H1 (cell line): Measurements from ENCODE around the gene FAIM2. TPM values are rescaled to one million over a fixed set of nuclear protein-coding genes. Genes with fewer than 3 reads are reported as not detected.
A peak's percentile ranks its signal among the peaks of the same experiment; 100 is the strongest.

Experiments
- CTCF ChIA-PET: fragments of 300-600 bp; sonication (Branson Sonifier 250); formaldehyde crosslinking; loops from one replicate; lab custom pipeline; 2021; ENCODE audit not compliant: partially characterized antibody; lab: Charles Lee
- POLR2A ChIA-PET: fragments of 300-600 bp; sonication (Branson Sonifier 250); formaldehyde crosslinking; loops from one replicate; lab custom pipeline; 2021; ENCODE audit warnings: inconsistent platforms; ENCODE audit not compliant: partially characterized antibody; lab: Charles Lee
- DNase-seq, 2 experiments: peaks; one replicate each; pipeline versions ENCODE4 v3.0.0 to v3.0.0-alpha.2; 2010 to 2022; ENCODE audit warnings: low spot score in 2 of 2, low read depth in 1 of 2, mixed read lengths in 1 of 2
- FAIRE-seq: peaks from 2 replicates; lab custom pipeline; 2011; peaks lifted over from hg19 to GRCh38; lab: Jason Lieb, UNC
- H2AFZ ChIP-seq: 2 replicates; pipeline ENCODE4 v1.8.1; 2012; ENCODE audit warnings: low read length, inconsistent platforms
- H2AK5ac ChIP-seq: 2 replicates; pipeline ENCODE4 v1.6.1; 2013; ENCODE audit warnings: low read depth, low read length
- H2BK120ac ChIP-seq: replicated peaks from 2 replicates; pipeline ENCODE3; 2013; ENCODE audit warnings: low read depth, low read length, inconsistent platforms
- H2BK12ac ChIP-seq: 2 replicates; pipeline ENCODE4 v1.6.1; 2013; ENCODE audit warnings: low read depth, low read length
- H2BK15ac ChIP-seq: 2 replicates; pipeline ENCODE4 v1.6.1; 2013; ENCODE audit warnings: low read length
- H2BK20ac ChIP-seq: 2 replicates; pipeline ENCODE4 v1.6.1; 2013; ENCODE audit warnings: low read length
- H2BK5ac ChIP-seq: 2 replicates; pipeline ENCODE4 v1.6.1; 2013; ENCODE audit warnings: low read depth, low read length
- H3K14ac ChIP-seq: 2 replicates; pipeline ENCODE4 v1.6.1; 2013; ENCODE audit warnings: inconsistent platforms; ENCODE audit not compliant: insufficient read length
- H3K18ac ChIP-seq: 2 replicates; pipeline ENCODE4 v1.6.1; 2013; ENCODE audit warnings: low read length; ENCODE audit errors: extremely low read depth
- H3K23ac ChIP-seq: 2 replicates; pipeline ENCODE4 v1.6.1; 2013; ENCODE audit warnings: inconsistent platforms; ENCODE audit not compliant: insufficient read length
- H3K23me2 ChIP-seq: 2 replicates; pipeline ENCODE4 v1.6.1; 2013; ENCODE audit warnings: low read depth, low read length
- H3K27ac ChIP-seq: 2 replicates; pipeline ENCODE4 v1.6.1; 2011; ENCODE audit warnings: low read depth, low read length, inconsistent platforms
- H3K27me3 ChIP-seq, 4 experiments: replicated peaks in 1 of 4; 1 replicate in 1 of 4; 2 replicates in 3 of 4; pipeline versions ENCODE4 v1.6.1 to v1.8.1; 2011 to 2013; ENCODE audit warnings: low read length in 3 of 4, mild to moderate bottlenecking in 3 of 4, inconsistent platforms in 2 of 4, mixed read lengths in 2 of 4, moderate library complexity in 1 of 4; ENCODE audit not compliant: control insufficient read depth in 3 of 4, insufficient read depth in 3 of 4; ENCODE audit errors: extremely low read depth in 1 of 4
- H3K36me3 ChIP-seq, 4 experiments: 2 replicates each; pipeline versions ENCODE4 v1.6.1 to v1.8.1; 2011 to 2013; ENCODE audit warnings: mild to moderate bottlenecking in 4 of 4, low read length in 3 of 4, moderate library complexity in 2 of 4, control low read depth in 1 of 4, inconsistent platforms in 1 of 4; ENCODE audit not compliant: insufficient read depth in 4 of 4, control insufficient read depth in 2 of 4
- H3K4ac ChIP-seq: replicated peaks from 2 replicates; pipeline ENCODE3; 2013; ENCODE audit warnings: low read length, low read depth, mixed read lengths, inconsistent platforms; ENCODE audit not compliant: insufficient read length
- H3K4me1 ChIP-seq, 4 experiments: replicated peaks in 1 of 4; 1 replicate in 1 of 4; 2 replicates in 3 of 4; pipeline versions ENCODE4 v1.6.1 to v1.8.1; 2011 to 2013; ENCODE audit warnings: low read length in 3 of 4, inconsistent platforms in 2 of 4, mixed read lengths in 1 of 4; ENCODE audit not compliant: insufficient read depth in 4 of 4, control insufficient read depth in 3 of 4
- H3K4me2 ChIP-seq, 2 experiments: 2 replicates each; pipeline versions ENCODE4 v1.6.1 to v1.8.1; 2011 to 2013; ENCODE audit warnings: low read depth in 2 of 2, low read length in 2 of 2, control low read depth in 1 of 2, inconsistent platforms in 1 of 2, mild to moderate bottlenecking in 1 of 2; ENCODE audit not compliant: insufficient read depth in 1 of 2
- H3K4me3 ChIP-seq, 4 experiments: fragments of 200-600, 300-600 bp in 1 of 4; sonication (generic), shearing (Covaris generic), sonication (Bioruptor Twin) in 1 of 4; 2 replicates each; pipeline versions ENCODE4 v1.5.1 to v1.8.1; 2011 to 2016; ENCODE audit warnings: low read length in 4 of 4, low read depth in 3 of 4, control low read depth in 2 of 4, inconsistent platforms in 2 of 4, mild to moderate bottlenecking in 2 of 4, mixed read lengths in 1 of 4, moderate library complexity in 1 of 4; ENCODE audit not compliant: insufficient read depth in 2 of 4; ENCODE audit errors: extremely low read depth in 1 of 4
- H3K56ac ChIP-seq: replicated peaks from 2 replicates; pipeline ENCODE3; 2013; ENCODE audit warnings: low read depth, mild to moderate bottlenecking, mixed read lengths, low read length, inconsistent platforms; ENCODE audit not compliant: insufficient read length
- H3K79me1 ChIP-seq: 2 replicates; pipeline ENCODE4 v1.6.1; 2013; ENCODE audit warnings: low read depth, low read length, control low read depth
- H3K79me2 ChIP-seq, 2 experiments: 2 replicates each; pipeline versions ENCODE4 v1.6.1 to v1.8.1; 2012 to 2013; ENCODE audit warnings: low read length in 2 of 2, mild to moderate bottlenecking in 2 of 2, inconsistent platforms in 1 of 2; ENCODE audit not compliant: insufficient read depth in 2 of 2, control insufficient read depth in 1 of 2
- H3K9ac ChIP-seq, 4 experiments: replicated peaks in 1 of 4; 1 replicate in 1 of 4; 2 replicates in 3 of 4; pipeline versions ENCODE4 v1.6.1 to v1.8.1; 2011 to 2013; ENCODE audit warnings: low read depth in 3 of 4, low read length in 3 of 4, control low read depth in 2 of 4, mild to moderate bottlenecking in 2 of 4, moderate library complexity in 2 of 4, inconsistent platforms in 1 of 4; ENCODE audit errors: extremely low read depth in 1 of 4
- H3K9me3 ChIP-seq, 2 experiments: 2 replicates each; pipeline versions ENCODE4 v1.6.1 to v1.8.1; 2012 to 2013; ENCODE audit warnings: mild to moderate bottlenecking in 2 of 2, moderate library complexity in 2 of 2, control low read depth in 1 of 2, inconsistent platforms in 1 of 2, low read depth in 1 of 2, low read length in 1 of 2, mixed read lengths in 1 of 2; ENCODE audit not compliant: insufficient read depth in 2 of 2
- H4K20me1 ChIP-seq, 2 experiments: replicated peaks in 1 of 2; 2 replicates each; pipeline versions ENCODE3 to v1.8.1; 2011 to 2013; ENCODE audit warnings: inconsistent platforms in 2 of 2, low read length in 2 of 2, mild to moderate bottlenecking in 1 of 2; ENCODE audit not compliant: insufficient read depth in 2 of 2, control insufficient read depth in 1 of 2
- H4K5ac ChIP-seq: 2 replicates; pipeline ENCODE4 v1.6.1; 2013; ENCODE audit warnings: low read length, low read depth, mixed read lengths, inconsistent platforms; ENCODE audit not compliant: insufficient read length
- H4K8ac ChIP-seq: 2 replicates; pipeline ENCODE4 v1.8.0; 2013; ENCODE audit warnings: mild to moderate bottlenecking, moderate library complexity, low read length, inconsistent platforms; ENCODE audit not compliant: insufficient read depth; ENCODE audit errors: extremely low read depth
- H4K91ac ChIP-seq: replicated peaks from 2 replicates; pipeline ENCODE3; 2013; ENCODE audit warnings: low read length, mixed read lengths, inconsistent platforms; ENCODE audit not compliant: insufficient read length
- BRCA1 ChIP-seq: IDR thresholded peaks from 2 replicates; pipeline ENCODE4 v1.6.1; 2012; ENCODE audit warnings: low read depth, low read length, improper control_type of control experiment
- FOSL1 ChIP-seq: IDR thresholded peaks from 2 replicates; pipeline ENCODE4 v1.6.1; 2011; ENCODE audit warnings: mild to moderate bottlenecking, low read depth, low read length, moderate library complexity; ENCODE audit not compliant: insufficient read depth
- JUND ChIP-seq: IDR thresholded peaks from 2 replicates; pipeline ENCODE4 v1.6.1; 2011; ENCODE audit warnings: mild to moderate bottlenecking, improper control_type of control experiment, low read length
- RAD21 ChIP-seq, 2 experiments: IDR thresholded peaks in 1 of 2; conservative IDR thresholded peaks in 1 of 2; 2 replicates each; pipeline ENCODE4 v1.6.1; 2011; ENCODE audit warnings: low read depth in 2 of 2, low read length in 2 of 2, improper control_type of control experiment in 1 of 2, inconsistent platforms in 1 of 2, mild to moderate bottlenecking in 1 of 2, moderate library complexity in 1 of 2
- SIX5 ChIP-seq: IDR thresholded peaks from 2 replicates; pipeline ENCODE4 v1.6.1; 2011; ENCODE audit warnings: mild to moderate bottlenecking, low read depth, low read length
- WGBS, 2 experiments: shearing (Covaris generic) in 1 of 2; methylation state at CpG; one replicate each; pipeline versions ENCODE4 v1.1.6 to v1.1.7; 2013 to 2015; ENCODE audit warnings: low lambda C conversion rate in 2 of 2, mixed read lengths in 2 of 2, inconsistent platforms in 1 of 2, low coverage in 1 of 2, missing lambda C conversion rate in 1 of 2; ENCODE audit not compliant: insufficient replicate concordance in 2 of 2, insufficient coverage in 1 of 2, insufficient read length in 1 of 2; ENCODE audit errors: extremely low coverage in 1 of 2, missing lambda C conversion rate in 1 of 2; 5-methylcytosine and 5-hydroxymethylcytosine counted together
- polyA plus RNA-seq, 7 experiments: library from polyadenylated mRNA; depleted of rRNA in 3 of 7; stranded (reverse) in 5 of 7; unstranded in 2 of 7; fragments of >200 nt in 5 of 7; fragments of 200-250 nt in 2 of 7; gene quantifications; 1 replicate in 5 of 7; 2 replicates in 1 of 7; 4 replicates in 1 of 7; pipeline versions ENCODE4 v1.2.1 to v1.2.3, GENCODE V29; 2011 to 2013; ENCODE audit warnings: missing spikeins in 2 of 7, mixed read lengths in 2 of 7
- total RNA-seq: library from RNA; stranded (reverse); fragmentation: NEBNext Ultra II Directional; extraction: Animal tissue kit (Norgen Biotek cat#: 25700); gene quantifications from 2 replicates; pipeline ENCODE4 v1.2.1, GENCODE V29; 2021
- TF ChIP-seq, protein P1 (sequence below), 3 experiments: IDR thresholded peaks; 1 replicate in 2 of 3; 2 replicates in 1 of 3; pipeline versions ENCODE4 v1.5.1 to v1.6.1; 2011; ENCODE audit warnings: low read length in 3 of 3, mild to moderate bottlenecking in 3 of 3, inconsistent platforms in 2 of 3, low read depth in 1 of 3, moderate library complexity in 1 of 3; ENCODE audit not compliant: insufficient read depth in 1 of 3; ENCODE audit errors: control extremely low read depth in 1 of 3
- TF ChIP-seq, protein P2 (sequence below): IDR thresholded peaks from 2 replicates; pipeline ENCODE4 v1.6.1; 2012; ENCODE audit warnings: inconsistent platforms

The FAIM2 gene
- total and polyA plus RNA-seq, 2 of the 8 experiments (the other 6 are each of a cell fraction or from before 2014, with no cell fraction given) = 0.89 to 1.3 TPM

DNA sequence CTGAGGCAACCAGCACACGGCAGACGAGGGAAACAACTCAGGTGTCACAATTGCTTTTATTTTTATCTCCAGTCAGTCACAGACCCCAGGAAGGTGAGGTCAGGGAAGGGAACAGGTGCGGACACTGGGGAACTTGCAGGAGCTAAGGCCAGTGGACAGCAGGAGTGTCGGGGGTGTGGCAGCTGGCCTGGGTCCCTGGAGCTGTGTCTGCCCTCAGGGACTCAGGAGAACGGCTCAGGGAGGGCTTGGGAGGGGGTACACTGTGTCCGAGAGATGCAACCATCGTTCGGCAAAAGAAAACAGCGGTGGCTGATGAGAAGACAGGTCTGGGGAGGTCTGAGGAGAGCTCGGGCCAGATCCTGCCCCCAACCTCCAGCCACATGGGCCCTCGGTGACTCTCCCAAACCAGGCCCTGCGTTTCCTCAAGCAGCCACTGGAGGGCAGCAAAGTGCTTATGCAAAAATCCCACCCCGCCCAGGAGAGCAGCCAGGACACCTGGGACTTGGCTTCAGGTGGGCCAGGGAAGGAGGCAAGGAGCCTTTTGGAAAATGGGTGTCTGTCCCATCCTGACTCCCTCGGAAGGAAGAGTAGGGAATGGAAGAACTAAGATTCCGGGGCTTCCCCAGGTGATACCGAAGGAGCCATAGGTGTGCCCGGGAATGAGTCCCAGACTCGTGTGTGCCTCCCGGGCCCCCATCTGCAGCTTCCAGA lies 36.7 kb downstream of the FAIM2 start:
- Histone ChIP-seq H2BK120ac (no peak overlapping the region), H3K14ac (no peak overlapping the region), H3K4me3 (no peak overlapping the region), H3K23me2 (no peaks in the 10 kb centered on the region), H3K36me3 (no peaks in the 10 kb centered on the region), H2AK5ac (no peak overlapping the region), H4K8ac (peak overlapping the region; percentile 40; the same call in 1 of the 2 replicates), H4K20me1 (no peaks in the 10 kb centered on the region), H3K18ac (no peak overlapping the region), H3K79me1 (no peaks in the 10 kb centered on the region), H2BK15ac (peak overlapping the region; percentile 65; the same call in 1 of the 2 replicates), H4K91ac (no peak overlapping the region), H3K79me2 (no peaks in the 10 kb centered on the region), H3K9me3 (no peaks in the 10 kb centered on the region), H2BK5ac (no peak overlapping the region), H3K23ac (no peak overlapping the region), H3K4me2 (no peak overlapping the region), H2BK20ac (no peak overlapping the region), H3K27ac (no peak overlapping the region), H3K4me1 (peaks cover 0 to 3% (median 1%) of the 10 kb centered on the region in 4 experiments; a peak in 3 of 7 replicates), H3K9ac (no peak overlapping the region), H4K5ac (no peak overlapping the region), H3K4ac (no peak overlapping the region), H2AFZ (peak overlapping the region; percentile 65; the same call in 1 of the 2 replicates), H3K56ac (no peak overlapping the region), H3K27me3 (peaks cover 0 to 2% (median 0%) of the 10 kb centered on the region in 4 experiments; a peak in 1 of 7 replicates), H2BK12ac (peak overlapping the region; percentile 50; the same call in 1 of the 2 replicates)
- peak; percentile 54 to 96 for DNase-seq
- TF ChIP-seq RAD21 (IDR thresholded peaks at IDR 0.05 in 1 of 2, conservative IDR thresholded peaks at IDR 0.05 in 1 of 2; ENCODE audit: low read depth in 2 of 2, low read length in 2 of 2) = peak; percentile 94 to 95
- no peak for TF ChIP-seq SIX5
- TF ChIP-seq JUND = 0 out of 2 replicates have a peak, but pooled peaks have one; percentile 21
- TF ChIP-seq BRCA1 = 0 out of 2 replicates have a peak, but pooled peaks have one; percentile 49
- TF ChIP-seq, protein P1, sequence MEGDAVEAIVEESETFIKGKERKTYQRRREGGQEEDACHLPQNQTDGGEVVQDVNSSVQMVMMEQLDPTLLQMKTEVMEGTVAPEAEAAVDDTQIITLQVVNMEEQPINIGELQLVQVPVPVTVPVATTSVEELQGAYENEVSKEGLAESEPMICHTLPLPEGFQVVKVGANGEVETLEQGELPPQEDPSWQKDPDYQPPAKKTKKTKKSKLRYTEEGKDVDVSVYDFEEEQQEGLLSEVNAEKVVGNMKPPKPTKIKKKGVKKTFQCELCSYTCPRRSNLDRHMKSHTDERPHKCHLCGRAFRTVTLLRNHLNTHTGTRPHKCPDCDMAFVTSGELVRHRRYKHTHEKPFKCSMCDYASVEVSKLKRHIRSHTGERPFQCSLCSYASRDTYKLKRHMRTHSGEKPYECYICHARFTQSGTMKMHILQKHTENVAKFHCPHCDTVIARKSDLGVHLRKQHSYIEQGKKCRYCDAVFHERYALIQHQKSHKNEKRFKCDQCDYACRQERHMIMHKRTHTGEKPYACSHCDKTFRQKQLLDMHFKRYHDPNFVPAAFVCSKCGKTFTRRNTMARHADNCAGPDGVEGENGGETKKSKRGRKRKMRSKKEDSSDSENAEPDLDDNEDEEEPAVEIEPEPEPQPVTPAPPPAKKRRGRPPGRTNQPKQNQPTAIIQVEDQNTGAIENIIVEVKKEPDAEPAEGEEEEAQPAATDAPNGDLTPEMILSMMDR (IDR thresholded peaks at IDR 0.05; ENCODE audit: control extremely low read depth in 1 of 3, insufficient read depth in 1 of 3, low read depth in 1 of 3, low read length in 3 of 3) = peak; percentile 90 to 98 (median 93)
- TF ChIP-seq FOSL1 = no peak
- TF ChIP-seq, protein P2, sequence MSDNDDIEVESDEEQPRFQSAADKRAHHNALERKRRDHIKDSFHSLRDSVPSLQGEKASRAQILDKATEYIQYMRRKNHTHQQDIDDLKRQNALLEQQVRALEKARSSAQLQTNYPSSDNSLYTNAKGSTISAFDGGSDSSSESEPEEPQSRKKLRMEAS = peak; percentile 58; the same call in 1 of the 2 replicates
- ChIA-PET POLR2A (interaction anchor here (0.7 to 1.6 kb wide), 5 partner anchors 16 to 118 kb away, joined by 3 to 5 read pairs (median 3); no protein-coding TSS in a partner anchor), CTCF (interaction anchor here (0.6 to 10.0 kb wide), 61 partner anchors 8 to 1753 kb away, joined by 3 to 137 read pairs (median 6); partner anchors contain the start of genes AQP2, AQP5, BCDIN3D and NCKAP5L)
- WGBS, 2 experiments = 45% methylated on average over 19 of the region's 19 CpGs; no CpG with 5 or more reads in 1 of the 2 experiments
- FAIRE-seq = no peak
